Activated T-helper 2 cell treated with anti-CD3 and anti-CD28 coated beads, Interferon-gamma antibody, Interleukin-2, Interleukin-4, amounts not matched to agents 10 μg/mL and 5 μg/mL and 100 μg/mL, durations not matched to agents 14 hours and 24 hours and 36 hours (primary cell): ENCODE measurements around the gene INHA. TPM values are rescaled to one million over a fixed set of nuclear protein-coding genes. Genes with fewer than 3 reads are reported as not detected.

ENCODE experiments used
- DNase-seq: peaks from one replicate; pipeline ENCODE4 v3.0.0; 2021; ENCODE audit warnings: low spot score
- H3K27ac Mint-ChIP-seq: one replicate; pipeline ENCODE4 v1.8.0; 2021; ENCODE audit warnings: mixed read lengths
- H3K27me3 Mint-ChIP-seq: one replicate; pipeline ENCODE4 v1.8.0; 2021; ENCODE audit warnings: low read depth, mixed read lengths
- H3K36me3 Mint-ChIP-seq: one replicate; pipeline ENCODE4 v1.8.0; 2021; ENCODE audit warnings: low read depth, mixed read lengths
- H3K4me1 Mint-ChIP-seq: one replicate; pipeline ENCODE4 v1.8.0; 2021; ENCODE audit warnings: low read depth, mixed read lengths
- H3K4me3 Mint-ChIP-seq: one replicate; pipeline ENCODE4 v1.8.0; 2021; ENCODE audit warnings: low read depth, mild to moderate bottlenecking, moderate library complexity, mixed read lengths
- H3K9me3 Mint-ChIP-seq: one replicate; pipeline ENCODE4 v1.8.0; 2021; ENCODE audit warnings: mixed read lengths
- intact Hi-C: fragments of 100-400 bp; cut with micrococcal nuclease; formaldehyde crosslinking; loops from one replicate; pipeline ENCODE4 v1.15.1; 2023
- total RNA-seq: library from RNA; stranded (reverse); gene quantifications from 2 replicates; pipeline ENCODE4 v1.2.3, GENCODE V29; 2022

Gene INHA
- total RNA-seq, 1 donor from 2014 or later: not detected

DNA sequence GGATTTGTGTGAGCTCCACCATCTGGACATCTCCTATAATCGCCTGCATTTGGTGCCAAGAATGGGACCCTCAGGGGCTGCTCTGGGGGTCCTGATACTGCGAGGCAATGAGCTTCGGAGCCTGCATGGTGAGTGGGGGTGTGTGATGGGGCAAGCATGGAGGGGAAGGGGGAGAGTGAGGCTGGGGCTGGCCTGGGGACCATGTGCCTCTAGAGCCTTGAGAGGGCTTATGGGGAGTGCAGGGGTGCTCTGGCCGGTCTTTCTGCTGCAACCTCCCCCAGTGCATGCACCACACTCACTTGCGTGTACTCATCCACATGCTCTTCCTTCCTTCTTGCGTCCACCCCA lies 33.5 kb downstream of the INHA start:
- peaks cover 50% of the 10 kb centered on the region for H3K36me3 Mint-ChIP-seq
- no peak overlapping the region for H3K27ac Mint-ChIP-seq
- H3K9me3 Mint-ChIP-seq: no peaks in the 10 kb centered on the region
- intact Hi-C loops: no loop called here
- H3K4me3 Mint-ChIP-seq: no peak overlapping the region
- H3K4me1 Mint-ChIP-seq: no peaks in the 10 kb centered on the region
- H3K27me3 Mint-ChIP-seq: no peaks in the 10 kb centered on the region
- DNase-seq: no peak

DNA sequence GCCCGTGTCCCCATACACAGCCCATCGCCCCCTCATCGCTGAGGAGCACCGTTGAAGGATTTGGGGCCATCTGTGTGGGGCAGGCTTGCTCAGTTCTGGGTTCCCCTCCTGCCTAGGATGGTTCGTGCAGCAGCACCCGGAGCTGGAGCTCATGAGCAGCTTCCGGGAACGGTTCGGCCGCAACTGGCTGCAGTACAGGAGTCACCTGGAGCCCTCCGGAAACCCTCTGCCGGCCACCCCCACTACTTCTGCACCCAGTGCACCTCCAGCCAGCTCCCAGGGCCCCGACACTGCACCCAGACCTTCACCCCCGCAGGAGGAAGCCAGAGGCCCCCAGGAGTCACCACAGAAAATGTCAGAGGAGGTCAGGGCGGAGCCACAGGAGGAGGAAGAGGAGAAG lies 35.8 kb downstream of the INHA start:
- no peaks in the 10 kb centered on the region for H3K27me3 Mint-ChIP-seq
- no peaks in the 10 kb centered on the region for H3K9me3 Mint-ChIP-seq
- H3K4me3 Mint-ChIP-seq: no peak overlapping the region
- intact Hi-C loops: no loop called here
- DNase-seq: no peak
- H3K4me1 Mint-ChIP-seq: peaks cover 2% of the 10 kb centered on the region
- peaks cover 37% of the 10 kb centered on the region for H3K36me3 Mint-ChIP-seq
- H3K27ac Mint-ChIP-seq: no peak overlapping the region

DNA sequence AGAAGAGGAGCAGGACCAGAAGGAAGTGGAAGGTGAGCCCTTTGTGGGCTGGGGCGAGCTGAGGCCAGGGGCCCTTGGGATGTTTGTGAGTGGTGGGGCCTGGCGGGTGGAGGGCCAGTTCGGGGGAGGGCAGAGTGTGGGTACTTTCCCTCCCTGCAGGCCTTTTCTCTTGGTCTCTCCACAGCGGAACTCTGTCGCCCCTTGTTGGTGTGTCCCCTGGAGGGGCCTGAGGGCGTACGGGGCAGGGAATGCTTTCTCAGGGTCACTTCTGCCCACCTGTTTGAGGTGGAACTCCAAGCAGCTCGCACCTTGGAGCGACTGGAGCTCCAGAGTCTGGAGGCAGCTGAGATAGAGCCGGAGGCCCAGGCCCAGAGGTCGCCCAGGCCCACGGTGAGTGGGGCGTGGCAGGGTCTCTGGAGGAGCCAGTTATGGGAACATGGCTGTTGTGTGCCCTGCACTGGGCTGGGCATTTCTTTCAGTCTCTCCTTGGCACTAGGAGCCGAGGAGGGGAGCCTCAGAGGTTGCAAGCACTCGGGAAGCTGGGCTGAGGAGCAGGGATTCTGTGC lies 36.4 kb downstream of the INHA start:
- Mint-ChIP-seq H3K27me3 (no peaks in the 10 kb centered on the region), H3K4me3 (no peak overlapping the region), H3K4me1 (peaks cover 2% of the 10 kb centered on the region), H3K36me3 (peaks cover 37% of the 10 kb centered on the region), H3K9me3 (no peaks in the 10 kb centered on the region), H3K27ac (no peak overlapping the region)
- no peak for DNase-seq
- intact Hi-C loops: no loop called here

DNA sequence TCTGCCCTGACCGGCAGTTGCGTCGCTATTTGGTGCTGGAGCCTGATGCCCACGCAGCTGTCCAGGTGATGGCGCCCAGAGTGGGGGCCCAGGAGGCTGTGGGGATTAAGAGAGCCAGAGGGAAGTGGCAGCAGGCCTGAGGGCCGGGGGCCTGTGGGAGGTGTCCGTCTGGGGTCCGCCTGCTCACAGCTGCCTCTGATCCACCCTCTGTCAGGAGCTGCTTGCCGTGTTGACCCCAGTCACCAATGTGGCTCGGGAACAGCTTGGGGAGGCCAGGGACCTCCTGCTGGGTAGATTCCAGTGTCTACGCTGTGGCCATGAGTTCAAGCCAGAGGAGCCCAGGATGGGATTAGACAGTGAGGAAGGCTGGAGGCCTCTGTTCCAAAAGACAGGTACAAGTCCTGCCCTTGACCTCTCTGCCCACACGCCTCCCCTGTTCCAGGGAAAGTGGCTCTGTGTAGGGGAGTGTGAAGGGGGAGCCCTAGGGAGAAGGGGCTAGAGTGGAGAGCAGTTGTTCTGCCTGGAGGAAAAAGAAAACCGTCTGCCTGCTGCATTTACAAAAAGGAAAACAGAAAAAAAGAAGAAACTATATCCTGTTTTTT lies 37.1 kb downstream of the INHA start:
- DNase-seq: no peak
- no peaks in the 10 kb centered on the region for H3K27me3 Mint-ChIP-seq
- H3K36me3 Mint-ChIP-seq: peaks cover 33% of the 10 kb centered on the region
- H3K4me1 Mint-ChIP-seq: peaks cover 2% of the 10 kb centered on the region
- H3K9me3 Mint-ChIP-seq: no peaks in the 10 kb centered on the region
- intact Hi-C loops: no loop called here
- no peak overlapping the region for H3K4me3 Mint-ChIP-seq
- H3K27ac Mint-ChIP-seq: no peak overlapping the region

DNA sequence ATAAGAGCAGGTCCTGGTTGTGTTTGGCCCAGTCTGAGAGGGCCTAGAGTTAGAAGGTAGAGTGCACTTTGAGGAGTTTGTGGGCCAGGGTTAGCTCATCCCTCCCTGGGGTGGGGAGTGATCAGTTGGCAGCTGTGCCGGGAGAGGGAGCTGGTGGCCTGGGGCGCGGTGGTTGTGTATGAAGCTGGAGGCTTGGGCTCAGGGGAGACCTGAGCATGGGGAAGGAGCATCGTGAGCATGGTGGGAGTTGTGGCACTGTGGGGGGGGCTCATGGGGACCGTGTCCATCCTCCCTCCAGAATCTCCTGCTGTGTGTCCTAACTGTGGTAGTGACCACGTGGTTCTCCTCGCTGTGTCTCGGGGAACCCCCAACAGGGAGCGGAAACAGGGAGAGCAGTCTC lies 39.2 kb downstream of the INHA start:
- H3K27ac Mint-ChIP-seq: no peak overlapping the region
- intact Hi-C loops: no loop called here

DNA sequence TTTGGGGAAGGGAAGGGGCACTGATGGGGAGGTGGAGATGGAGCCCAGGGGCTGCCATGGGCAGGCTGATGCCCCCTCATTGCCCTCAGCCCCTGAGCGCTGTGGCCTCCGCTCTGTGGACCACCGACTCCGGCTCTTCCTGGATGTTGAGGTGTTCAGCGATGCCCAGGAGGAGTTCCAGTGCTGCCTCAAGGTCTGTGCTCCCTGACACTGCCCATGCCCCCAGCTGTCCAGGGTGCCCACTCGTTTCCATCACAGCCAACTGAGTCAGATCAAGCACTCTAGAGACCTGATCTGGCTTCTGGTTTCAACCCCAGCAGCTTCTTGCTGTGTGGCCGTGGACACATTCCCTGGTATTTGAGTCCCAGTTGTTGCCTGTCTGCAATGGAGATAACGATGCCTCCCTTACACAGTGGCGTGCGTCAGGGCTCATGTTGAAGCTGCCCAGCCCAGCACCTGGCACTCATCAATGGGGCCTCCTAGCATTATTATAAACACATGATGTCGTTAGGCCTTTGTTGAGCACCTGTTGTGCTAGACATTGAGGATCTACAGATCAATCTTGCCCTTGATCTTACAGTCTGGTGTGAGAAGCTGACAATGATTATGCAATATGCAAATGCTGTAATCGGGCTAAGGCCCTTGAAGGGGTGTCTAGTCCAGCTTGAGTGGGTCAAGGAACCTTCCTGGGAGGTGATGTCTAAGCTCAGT lies 39.9 kb downstream of the INHA start:
- intact Hi-C loops: no loop called here
- peaks cover 2% of the 10 kb centered on the region for H3K4me1 Mint-ChIP-seq
- no peaks in the 10 kb centered on the region for H3K9me3 Mint-ChIP-seq
- H3K27ac Mint-ChIP-seq: no peak overlapping the region
- H3K4me3 Mint-ChIP-seq: no peak overlapping the region
- H3K27me3 Mint-ChIP-seq: no peaks in the 10 kb centered on the region
- DNase-seq: no peak
- H3K36me3 Mint-ChIP-seq: peaks cover 34% of the 10 kb centered on the region

More for the DNA sequence above, 39.2 kb downstream of the INHA start:
- peaks cover 37% of the 10 kb centered on the region for H3K36me3 Mint-ChIP-seq
- no peak overlapping the region for H3K4me3 Mint-ChIP-seq
- peaks cover 2% of the 10 kb centered on the region for H3K4me1 Mint-ChIP-seq
- H3K9me3 Mint-ChIP-seq: no peaks in the 10 kb centered on the region
- DNase-seq: no peak
- H3K27me3 Mint-ChIP-seq: no peaks in the 10 kb centered on the region

DNA sequence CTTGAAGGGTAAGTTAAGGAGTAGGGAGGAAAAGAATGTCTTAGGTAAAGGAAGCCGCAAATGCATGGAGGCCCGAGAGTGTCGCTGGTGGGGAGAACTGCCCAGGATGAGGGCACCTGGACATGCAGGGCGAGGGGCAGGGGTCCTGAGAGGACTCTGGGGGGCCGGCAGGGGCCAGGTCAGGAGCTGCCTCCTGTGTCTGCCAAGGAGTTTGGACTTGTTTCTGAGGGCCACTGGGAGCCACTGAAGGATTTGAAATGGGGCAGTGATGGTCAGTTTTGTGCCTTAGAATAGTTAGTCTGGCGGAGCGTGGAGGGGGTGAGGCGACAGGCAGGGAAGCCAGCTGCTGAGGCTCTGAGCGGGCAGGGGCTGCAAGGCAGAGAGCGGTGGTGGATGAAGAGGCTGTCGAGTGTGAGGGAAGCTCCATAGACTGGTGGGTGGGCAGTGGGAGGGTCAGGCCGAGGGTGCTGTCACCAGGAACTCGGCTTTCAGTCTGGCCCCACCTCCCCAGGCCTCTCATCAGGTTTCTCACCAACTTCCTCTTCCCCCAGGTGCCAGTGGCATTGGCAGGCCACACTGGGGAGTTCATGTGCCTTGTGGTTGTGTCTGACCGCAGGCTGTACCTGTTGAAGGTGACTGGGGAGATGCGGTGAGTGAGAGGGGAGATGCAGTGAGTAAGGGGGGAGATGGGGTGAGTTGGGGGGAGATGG lies 40.6 kb downstream of the INHA start:
- peaks cover 30% of the 10 kb centered on the region for H3K36me3 Mint-ChIP-seq
- no peaks in the 10 kb centered on the region for H3K9me3 Mint-ChIP-seq
- H3K27me3 Mint-ChIP-seq: no peaks in the 10 kb centered on the region
- DNase-seq: no peak
- no peak overlapping the region for H3K27ac Mint-ChIP-seq
- H3K4me1 Mint-ChIP-seq: peaks cover 2% of the 10 kb centered on the region
- intact Hi-C loops: no loop called here
- H3K4me3 Mint-ChIP-seq: no peak overlapping the region

DNA sequence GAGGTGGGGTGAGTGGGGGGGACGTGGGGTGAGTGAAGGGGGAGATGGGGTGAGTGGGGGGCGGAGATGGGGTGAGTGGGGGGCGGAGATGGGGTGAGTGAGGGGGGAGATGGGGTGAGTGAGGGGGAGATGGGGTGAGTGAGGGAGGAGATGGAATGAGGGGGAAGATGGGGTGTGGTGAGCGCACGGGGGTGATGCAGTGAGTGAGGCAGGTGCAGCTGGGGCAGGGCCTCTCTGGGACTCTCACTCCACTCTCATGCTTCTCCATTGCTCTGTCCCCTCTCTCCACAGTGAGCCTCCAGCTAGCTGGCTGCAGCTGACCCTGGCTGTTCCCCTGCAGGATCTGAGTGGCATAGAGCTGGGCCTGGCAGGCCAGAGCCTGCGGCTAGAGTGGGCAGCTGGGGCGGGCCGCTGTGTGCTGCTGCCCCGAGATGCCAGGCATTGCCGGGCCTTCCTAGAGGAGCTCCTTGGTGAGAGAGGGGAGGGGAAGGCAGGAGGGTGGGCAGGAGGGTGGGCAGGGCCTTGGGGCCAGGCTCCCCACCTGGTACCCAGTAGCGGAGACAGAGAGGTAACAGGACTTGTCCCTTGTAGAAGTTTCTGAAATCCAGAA lies 41.5 kb downstream of the INHA start:
- H3K36me3 Mint-ChIP-seq: peaks cover 30% of the 10 kb centered on the region
- H3K4me3 Mint-ChIP-seq: no peak overlapping the region
- DNase-seq: no peak
- H3K27ac Mint-ChIP-seq: no peak overlapping the region
- H3K4me1 Mint-ChIP-seq: peaks cover 2% of the 10 kb centered on the region
- no peaks in the 10 kb centered on the region for H3K9me3 Mint-ChIP-seq
- intact Hi-C loops: no loop called here
- H3K27me3 Mint-ChIP-seq: no peaks in the 10 kb centered on the region

DNA sequence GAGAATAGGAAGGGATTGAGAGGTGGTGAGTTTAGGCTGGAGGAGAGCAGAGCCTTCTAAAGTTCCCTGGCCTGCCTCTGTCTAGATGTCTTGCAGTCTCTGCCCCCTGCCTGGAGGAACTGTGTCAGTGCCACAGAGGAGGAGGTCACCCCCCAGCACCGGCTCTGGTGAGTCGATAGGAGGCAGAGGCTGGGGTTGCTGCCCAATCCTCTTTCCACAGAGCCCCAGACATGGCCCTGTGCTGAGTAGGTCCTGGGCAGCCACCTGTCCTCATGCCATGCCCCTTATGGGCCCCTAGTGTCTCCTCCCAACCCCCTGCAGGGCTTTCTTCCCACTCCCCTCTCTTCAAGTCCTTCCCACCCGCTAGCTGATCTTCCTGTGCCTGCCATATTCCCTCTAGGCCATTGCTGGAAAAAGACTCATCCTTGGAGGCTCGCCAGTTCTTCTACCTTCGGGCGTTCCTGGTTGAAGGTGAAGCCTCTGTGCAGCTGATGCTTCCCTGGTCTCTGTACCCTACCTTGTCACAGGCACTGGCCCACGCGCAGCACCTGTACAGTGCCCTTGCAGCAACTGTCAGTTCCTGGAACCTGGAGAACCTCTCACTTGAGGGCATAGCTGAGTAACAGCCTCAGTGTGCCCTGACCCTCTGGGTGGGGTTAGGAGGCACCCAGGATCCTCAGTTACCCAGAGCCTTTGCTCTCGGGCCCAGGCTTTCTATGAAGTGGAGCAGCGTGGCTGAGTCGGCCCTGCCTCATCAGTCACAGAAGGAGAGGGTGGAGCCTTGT lies 42.2 kb downstream of the INHA start:
- H3K27ac Mint-ChIP-seq: no peak overlapping the region
- peaks cover 26% of the 10 kb centered on the region for H3K36me3 Mint-ChIP-seq
- H3K9me3 Mint-ChIP-seq: no peaks in the 10 kb centered on the region
- intact Hi-C loops: no loop called here
- no peak overlapping the region for H3K4me3 Mint-ChIP-seq
- H3K27me3 Mint-ChIP-seq: no peaks in the 10 kb centered on the region
- DNase-seq: no peak
- peaks cover 2% of the 10 kb centered on the region for H3K4me1 Mint-ChIP-seq

DNA sequence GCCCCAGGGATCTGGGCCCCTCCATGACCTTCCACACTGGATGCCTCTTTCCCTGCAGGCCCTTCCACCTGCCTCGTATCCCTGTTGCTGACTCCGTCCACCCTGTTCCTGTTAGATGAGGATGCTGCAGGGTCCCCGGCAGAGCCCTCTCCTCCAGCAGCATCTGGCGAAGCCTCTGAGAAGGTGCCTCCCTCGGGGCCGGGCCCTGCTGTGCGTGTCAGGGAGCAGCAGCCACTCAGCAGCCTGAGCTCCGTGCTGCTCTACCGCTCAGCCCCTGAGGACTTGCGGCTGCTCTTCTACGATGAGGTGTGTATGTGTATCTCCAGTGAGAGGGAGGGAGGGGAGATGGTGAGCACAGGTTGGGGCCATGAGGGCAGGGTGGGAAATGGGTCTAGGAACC lies 42.9 kb downstream of the INHA start:
- H3K27me3 Mint-ChIP-seq: no peaks in the 10 kb centered on the region
- H3K4me1 Mint-ChIP-seq: peaks cover 2% of the 10 kb centered on the region
- no peaks in the 10 kb centered on the region for H3K9me3 Mint-ChIP-seq
- no peak overlapping the region for H3K4me3 Mint-ChIP-seq
- peaks cover 20% of the 10 kb centered on the region for H3K36me3 Mint-ChIP-seq
- no peak for DNase-seq
- intact Hi-C loops: no loop called here
- H3K27ac Mint-ChIP-seq: no peak overlapping the region

DNA sequence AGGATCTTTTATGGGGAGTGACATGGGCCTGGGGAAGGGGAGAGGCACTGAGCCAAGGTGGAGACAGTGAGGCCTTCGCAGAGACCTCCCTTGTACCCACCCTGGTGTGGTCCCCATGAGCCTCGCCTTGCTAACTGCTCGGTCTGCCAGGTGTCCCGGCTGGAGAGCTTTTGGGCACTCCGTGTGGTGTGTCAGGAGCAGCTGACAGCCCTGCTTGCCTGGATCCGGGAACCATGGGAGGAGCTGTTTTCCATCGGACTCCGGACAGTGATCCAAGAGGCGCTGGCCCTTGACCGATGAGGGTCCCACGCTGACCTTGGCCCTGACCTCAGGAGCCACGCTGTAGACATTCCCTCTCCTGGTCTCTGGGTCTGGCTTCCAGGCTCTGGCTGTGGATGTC lies 43.8 kb downstream of the INHA start:
- DNase-seq: no peak
- intact Hi-C loops: no loop called here
- H3K27ac Mint-ChIP-seq: no peak overlapping the region
- H3K4me3 Mint-ChIP-seq: no peak overlapping the region
- H3K4me1 Mint-ChIP-seq: peaks cover 2% of the 10 kb centered on the region
- H3K9me3 Mint-ChIP-seq: no peaks in the 10 kb centered on the region
- peaks cover 20% of the 10 kb centered on the region for H3K36me3 Mint-ChIP-seq
- H3K27me3 Mint-ChIP-seq: no peaks in the 10 kb centered on the region

DNA sequence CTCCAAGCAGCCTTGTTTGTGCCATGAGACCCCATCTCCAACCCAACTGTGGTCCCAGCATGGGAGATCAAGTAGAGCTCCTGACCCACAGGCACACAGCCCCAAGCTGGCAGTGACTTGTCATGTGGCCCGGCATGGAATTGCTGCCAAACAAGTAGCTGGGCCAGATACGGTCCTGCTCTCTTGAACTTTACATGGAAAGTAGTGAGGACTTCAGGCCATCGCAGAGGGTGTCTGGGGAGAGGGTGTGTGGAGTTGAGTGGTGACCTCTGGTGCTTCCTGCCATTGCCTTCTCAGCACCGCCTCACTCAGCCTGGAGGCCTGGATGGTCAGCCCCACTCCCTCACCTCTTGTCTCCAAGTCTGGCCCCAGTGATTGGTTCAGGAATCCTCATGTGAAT lies 44.4 kb downstream of the INHA start:
- Mint-ChIP-seq H3K9me3 (no peaks in the 10 kb centered on the region), H3K4me1 (peaks cover 2% of the 10 kb centered on the region), H3K4me3 (no peak overlapping the region), H3K27me3 (no peaks in the 10 kb centered on the region), H3K27ac (no peak overlapping the region), H3K36me3 (peaks cover 16% of the 10 kb centered on the region)
- intact Hi-C loops: no loop called here
- DNase-seq: no peak
